GM18498 (cell line): Measurements from ENCODE around the gene PIK3C2G.
"Not testable (repeated sequence)": the region's sequence is repeated elsewhere in the genome, so short reads cannot be mapped to it uniquely, and the experiment has no call there.

Source experiments
- ATAC-seq: cut with Tn5 transposase; IDR thresholded peaks from one replicate; pipeline ENCODE4 v1.9.1; 2021; ENCODE audit warnings: mild to moderate bottlenecking, moderate library complexity; ENCODE audit not compliant: unreplicated experiment

Gene PIK3C2G

GRCh38 chr12:18467620-18468245 lies 206.4 kb downstream of the PIK3C2G start:
- ATAC-seq, result no peak

- no peak for ATAC-seq
Observed at GRCh38 chr12:18468246-18469075, 207.1 kb downstream of the PIK3C2G start.

GRCh38 chr12:18470251-18470650 lies 208.9 kb downstream of the PIK3C2G start:
- ATAC-seq, result no peak

GRCh38 chr12:18472304-18472703 lies 211.0 kb downstream of the PIK3C2G start:
- no peak for ATAC-seq

- ATAC-seq, result no peak
Observed at GRCh38 chr12:18472806-18473205, 211.5 kb downstream of the PIK3C2G start.

- ATAC-seq, result no peak
Observed at GRCh38 chr12:18476861-18477260, 215.5 kb downstream of the PIK3C2G start.

GRCh38 chr12:18479256-18479655 lies 217.9 kb downstream of the PIK3C2G start:
- no peak for ATAC-seq

- ATAC-seq, result no peak
Observed at GRCh38 chr12:18482601-18483120, 221.3 kb downstream of the PIK3C2G start.

- no peak for ATAC-seq
Observed at GRCh38 chr12:18483698-18484325, 222.5 kb downstream of the PIK3C2G start.

GRCh38 chr12:18486036-18486435 lies 224.7 kb downstream of the PIK3C2G start:
- ATAC-seq, result no peak

GRCh38 chr12:18487509-18487908 lies 226.2 kb downstream of the PIK3C2G start:
- no peak for ATAC-seq

GRCh38 chr12:18492372-18493025 lies 231.2 kb downstream of the PIK3C2G start:
- no peak for ATAC-seq

GRCh38 chr12:18496156-18496555 lies 234.8 kb downstream of the PIK3C2G start:
- ATAC-seq, result no peak

- ATAC-seq, result not testable (repeated sequence)
Observed at GRCh38 chr12:18500160-18500574, 238.8 kb downstream of the PIK3C2G start.

- ATAC-seq, result not testable (repeated sequence)
Observed at GRCh38 chr12:18500736-18501135, 239.4 kb downstream of the PIK3C2G start.

- ATAC-seq, result no peak
Observed at GRCh38 chr12:18502422-18502968, 241.2 kb downstream of the PIK3C2G start.

GRCh38 chr12:18521461-18521860 lies 260.1 kb downstream of the PIK3C2G start:
- no peak for ATAC-seq

GRCh38 chr12:18522806-18523205 lies 261.5 kb downstream of the PIK3C2G start:
- ATAC-seq, result no peak

- not testable (repeated sequence) for ATAC-seq
Observed at GRCh38 chr12:18542497-18542896, 281.2 kb downstream of the PIK3C2G start.

- ATAC-seq, result no peak
Observed at GRCh38 chr12:18546399-18546798, 285.1 kb downstream of the PIK3C2G start.

GRCh38 chr12:18549598-18549997 lies 288.3 kb downstream of the PIK3C2G start:
- no peak for ATAC-seq
